GM20431 (cell line): ENCODE data around the gene NUP54.

ENCODE experiments used
- in situ Hi-C: fragments of 300-500 bp; cut with MseI, MboI; formaldehyde crosslinking; loops from one replicate; pipeline ENCODE4 v1.15.0; 2020; ENCODE audit warnings: low sequenced_read_pairs; ENCODE audit not compliant: unreplicated experiment

Gene NUP54

GRCh38 chr4:76153356-76153755 lies 5.2 kb upstream of the NUP54 start:
- in situ Hi-C loops, result no loop called here

- in situ Hi-C loops, result no loop called here
Observed at GRCh38 chr4:76147454-76148141, 599 bp downstream of the NUP54 start.

GRCh38 chr4:76144546-76144945 lies 3.7 kb downstream of the NUP54 start:
- in situ Hi-C loops, result no loop called here

GRCh38 chr4:76141241-76141640 lies 7.0 kb downstream of the NUP54 start:
- in situ Hi-C loops, result no loop called here

- in situ Hi-C loops, result no loop called here
Observed at GRCh38 chr4:76127754-76128153, 20.4 kb downstream of the NUP54 start.

- in situ Hi-C loops, result no loop called here
Observed at GRCh38 chr4:76125816-76126215, 22.4 kb downstream of the NUP54 start.

- in situ Hi-C loops, result no loop called here
Observed at GRCh38 chr4:76120199-76120598, 28.0 kb downstream of the NUP54 start.

- in situ Hi-C loops, result no loop called here
Observed at GRCh38 chr4:76117536-76117935, 30.7 kb downstream of the NUP54 start.

GRCh38 chr4:76116821-76117220 lies 31.4 kb downstream of the NUP54 start:
- in situ Hi-C loops, result no loop called here

GRCh38 chr4:76108467-76109181 lies 39.6 kb downstream of the NUP54 start:
- in situ Hi-C loops, result no loop called here

GRCh38 chr4:76106442-76106841 lies 41.8 kb downstream of the NUP54 start:
- in situ Hi-C loops, result no loop called here

GRCh38 chr4:76105652-76106051 lies 42.5 kb downstream of the NUP54 start:
- in situ Hi-C loops, result no loop called here

- in situ Hi-C loops, result no loop called here
Observed at GRCh38 chr4:76096076-76096475, 52.1 kb downstream of the NUP54 start.

- in situ Hi-C loops, result no loop called here
Observed at GRCh38 chr4:76095568-76095967, 52.6 kb downstream of the NUP54 start.

- in situ Hi-C loops, result no loop called here
Observed at GRCh38 chr4:76091052-76091451, 57.1 kb downstream of the NUP54 start.

- in situ Hi-C loops, result no loop called here
Observed at GRCh38 chr4:76090241-76090691, 57.9 kb downstream of the NUP54 start.

- in situ Hi-C loops, result no loop called here
Observed at GRCh38 chr4:76088719-76089118, 59.5 kb downstream of the NUP54 start.

- in situ Hi-C loops, result no loop called here
Observed at GRCh38 chr4:76087007-76087769, 61.0 kb downstream of the NUP54 start.

GRCh38 chr4:76084542-76084941 lies 63.7 kb downstream of the NUP54 start:
- in situ Hi-C loops, result no loop called here

- in situ Hi-C loops, result no loop called here
Observed at GRCh38 chr4:76083386-76083988, 64.7 kb downstream of the NUP54 start.
